Amygdala (tissue), 56 donors: ENCODE data around the gene DNAJC18.

Experiments
- DNase-seq, 56 donors: peaks; one replicate each; lab custom pipeline; 2025; lab: John Stamatoyannopoulos, UW

The DNAJC18 gene

GRCh38 chr5:139407517-139407916 is 31.8 kb downstream of the DNAJC18 start:
- no peak for DNase-seq

GRCh38 chr5:139406963-139407362 is 32.4 kb downstream of the DNAJC18 start:
- DNase-seq: no peak

DNA sequence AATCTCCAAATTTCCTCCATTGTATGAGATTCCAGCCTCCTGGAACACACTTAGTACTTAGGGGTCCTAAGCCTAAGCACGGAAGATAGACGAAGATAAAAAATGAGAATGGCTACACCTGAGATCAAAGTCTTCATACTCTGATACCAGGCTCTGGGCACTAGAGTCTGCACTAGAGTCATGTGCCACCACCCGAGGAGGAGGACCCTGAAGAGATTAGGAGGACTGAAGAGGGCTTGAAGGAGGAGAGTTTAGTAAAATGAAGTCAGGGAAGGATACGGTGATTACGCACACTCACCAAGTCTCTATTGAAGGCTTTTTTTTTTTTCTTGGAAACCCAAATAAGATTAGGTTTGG is 34.9 kb downstream of the DNAJC18 start:
- DNase-seq: no peak

DNA sequence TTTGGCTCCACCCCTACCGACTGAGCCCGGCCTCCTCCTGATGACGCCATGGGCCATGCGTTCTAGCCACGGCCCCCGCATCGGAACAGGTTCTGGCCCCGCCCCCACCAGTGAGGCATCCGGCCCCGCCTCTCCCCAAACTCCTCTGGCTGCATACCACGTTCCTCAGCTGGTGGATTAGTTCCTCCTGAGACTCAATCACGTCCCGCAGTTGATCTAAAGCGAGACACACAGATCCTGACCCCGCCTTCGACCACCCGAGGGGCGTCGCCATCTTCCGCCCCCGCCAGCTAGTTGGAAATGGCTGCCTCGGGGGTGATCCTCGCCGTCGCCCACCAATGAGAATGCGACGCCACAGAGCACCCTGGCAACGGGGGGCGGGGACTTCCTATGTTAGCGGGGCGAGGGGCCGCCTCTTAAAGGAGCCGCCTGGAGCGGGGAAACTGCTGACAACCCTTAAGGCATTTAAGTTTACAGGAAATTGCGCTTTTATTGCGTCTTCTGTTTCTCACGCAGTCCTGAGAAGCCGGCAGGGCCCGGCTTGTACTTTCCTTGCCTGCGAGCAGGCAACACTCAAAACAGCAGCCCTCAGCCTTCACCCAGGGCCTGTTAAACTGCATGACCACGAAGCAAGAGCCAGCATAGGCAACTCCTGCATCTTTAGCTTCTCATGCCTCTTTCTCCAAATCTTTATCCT is 35.4 kb downstream of the DNAJC18 start, which contains the start of gene SPATA24:
Gene SPATA24 (minus strand): TSS at position 303 of the 697 bp plus-strand sequence. CDS start 29 bp downstream, at position 274.
- peak; percentile 77 to 99 (median 96) for DNase-seq

DNA sequence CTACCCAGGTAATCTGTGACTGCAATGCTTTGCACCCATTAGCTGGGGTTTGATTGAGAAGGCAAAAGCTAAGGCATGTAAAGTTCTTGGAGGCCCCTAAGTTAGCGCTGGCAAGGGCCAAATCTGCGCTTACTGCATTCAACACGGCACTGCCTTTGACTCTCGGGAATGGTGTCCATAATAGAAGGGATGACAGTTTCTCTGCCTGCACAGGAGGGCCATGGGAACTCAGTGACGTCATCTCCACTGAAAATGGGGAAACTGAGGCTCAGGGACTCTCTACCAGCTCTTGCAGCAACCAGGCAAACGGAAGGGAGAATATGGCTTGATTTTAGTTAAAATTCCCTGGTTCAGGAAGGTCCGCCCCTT is 35.9 kb downstream of the DNAJC18 start:
- no peak for DNase-seq

GRCh38 chr5:139402561-139403158 is 36.7 kb downstream of the DNAJC18 start:
- DNase-seq: no peak

- DNase-seq: no peak
Measured at GRCh38 chr5:139401546-139401945, 37.8 kb downstream of the DNAJC18 start.

DNA sequence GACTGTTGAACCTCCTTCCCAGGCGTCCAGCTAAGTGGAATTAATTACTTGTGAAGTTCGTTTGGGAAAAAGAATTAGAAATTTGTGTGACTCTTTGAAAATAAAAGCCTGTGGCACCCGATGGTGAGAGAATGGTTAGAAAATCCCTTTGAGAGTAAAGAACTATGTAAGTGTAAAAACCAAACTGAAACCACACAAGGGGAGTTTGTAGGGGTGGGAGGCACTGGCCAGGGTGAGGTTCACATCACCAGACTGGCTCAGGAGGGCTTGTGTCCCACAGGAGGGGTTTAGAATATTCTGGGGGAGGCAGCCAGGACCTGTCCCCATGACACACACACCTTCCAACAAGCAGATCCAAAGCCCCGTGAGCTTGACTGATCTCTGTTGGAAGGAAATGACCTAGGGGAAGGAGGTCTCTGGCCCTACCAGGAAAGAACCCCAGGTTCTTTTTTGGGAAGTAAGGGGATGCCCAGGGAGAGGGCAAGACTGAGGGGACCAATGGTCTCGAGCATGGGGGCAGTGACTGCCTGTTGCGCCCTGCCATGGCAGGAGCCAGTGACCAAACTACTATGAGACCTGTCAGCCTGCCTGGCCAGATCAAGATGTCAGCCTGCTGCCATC is 39.7 kb downstream of the DNAJC18 start:
- no peak for DNase-seq

- no peak for DNase-seq
Measured at GRCh38 chr5:139397921-139398320, 41.4 kb downstream of the DNAJC18 start.

DNA sequence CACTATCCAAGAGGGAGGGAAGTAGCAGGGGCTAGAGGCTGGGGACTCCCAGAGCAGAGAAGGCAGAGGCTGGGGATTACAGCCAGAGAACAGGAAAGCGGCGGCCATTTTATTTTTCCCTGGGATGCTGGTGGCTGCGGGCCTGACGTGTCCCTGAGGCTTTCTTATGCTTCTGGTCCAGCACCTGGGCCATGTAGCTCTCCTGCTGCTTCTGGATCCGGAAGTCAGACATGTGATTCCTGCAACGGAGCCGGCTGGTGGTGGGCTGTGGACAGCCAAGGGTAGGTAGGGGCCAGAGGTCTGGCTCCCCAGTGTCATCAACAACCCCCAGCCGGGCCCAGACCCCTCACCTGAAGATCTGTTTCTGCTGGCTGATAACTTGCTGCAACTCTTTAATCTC is 42.6 kb downstream of the DNAJC18 start:
- no peak for DNase-seq

GRCh38 chr5:139395844-139396640 is 43.3 kb downstream of the DNAJC18 start:
- DNase-seq: no peak

DNA sequence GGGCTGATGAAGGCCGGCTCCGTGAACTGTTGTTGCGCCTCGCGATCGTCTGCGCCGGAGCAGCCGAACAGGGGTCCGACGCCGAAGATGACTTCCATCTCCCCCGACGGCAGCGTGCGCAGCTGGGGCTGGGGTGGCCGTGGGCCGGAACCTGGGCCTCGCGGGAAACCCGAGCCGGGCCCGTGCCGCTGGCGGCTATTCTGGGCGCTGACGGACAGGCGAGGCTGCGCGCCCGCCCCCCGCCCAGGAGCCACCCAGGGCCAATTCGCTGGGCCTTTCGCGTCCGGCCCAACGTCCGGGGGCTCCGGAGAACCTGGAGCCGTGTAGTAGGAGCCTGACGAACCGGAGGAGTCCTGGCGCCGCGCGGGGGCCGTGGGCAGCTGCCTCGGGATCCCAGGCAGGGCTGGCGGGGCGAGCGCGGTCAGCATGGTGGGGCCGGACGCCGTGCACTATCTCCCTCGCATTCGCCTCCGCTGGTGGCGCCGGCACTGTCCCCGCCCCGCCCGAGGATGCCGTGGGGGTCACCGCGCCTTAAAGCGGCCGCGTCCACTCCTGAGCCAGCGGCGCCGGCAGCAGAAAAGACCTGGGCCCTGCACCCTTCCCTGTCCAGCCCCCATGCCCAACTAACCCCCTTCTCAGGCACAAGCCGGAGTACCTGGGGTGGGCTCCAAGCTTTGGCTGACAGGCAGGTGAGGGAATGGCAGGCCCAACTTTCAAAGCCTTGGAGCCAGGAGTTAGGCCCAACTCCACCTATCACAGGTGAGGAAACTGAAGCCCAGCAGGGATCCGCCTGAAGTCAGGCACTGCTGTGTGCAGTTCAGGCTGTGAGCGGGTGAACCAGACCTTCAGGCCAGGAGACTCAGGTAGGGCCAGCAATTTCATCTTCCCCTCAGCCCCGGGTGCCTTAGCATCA is 44.4 kb downstream of the DNAJC18 start, which contains the start of gene PROB1:
Gene PROB1 (minus strand): TSS at position 451 of the 913 bp plus-strand sequence. CDS start 23 bp downstream, at position 428.
- DNase-seq: peak in 2 of 56 donors; percentile 15 to 35

DNA sequence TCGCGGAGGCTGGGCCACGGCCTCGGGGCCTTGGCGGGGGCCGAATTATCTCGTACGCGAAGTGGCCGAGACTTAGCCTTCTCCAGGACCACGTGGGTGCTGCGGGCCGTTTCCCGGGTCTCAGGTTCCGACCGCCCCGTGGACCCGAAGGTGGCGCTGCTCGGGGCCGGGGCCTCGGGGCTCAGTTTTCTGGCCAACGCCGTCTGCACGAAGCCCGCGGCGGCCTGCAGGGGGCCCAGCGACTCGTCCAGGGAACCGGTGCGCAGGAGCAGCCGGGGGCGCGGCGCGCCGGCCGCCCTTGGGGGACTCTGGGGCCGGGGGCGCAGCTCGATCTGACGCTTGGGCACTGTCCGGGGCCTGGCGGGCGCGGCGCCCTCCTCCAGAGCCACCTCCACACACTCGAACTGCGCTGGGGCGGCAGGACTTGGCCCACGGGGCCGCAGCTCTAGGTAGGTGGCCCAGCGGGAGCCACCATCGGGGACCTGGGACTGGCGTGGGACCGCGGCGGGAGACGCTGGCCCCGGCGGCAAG is 45.1 kb downstream of the DNAJC18 start:
- peak in 8 of 56 donors; percentile 12 to 47 (median 25) for DNase-seq

DNA sequence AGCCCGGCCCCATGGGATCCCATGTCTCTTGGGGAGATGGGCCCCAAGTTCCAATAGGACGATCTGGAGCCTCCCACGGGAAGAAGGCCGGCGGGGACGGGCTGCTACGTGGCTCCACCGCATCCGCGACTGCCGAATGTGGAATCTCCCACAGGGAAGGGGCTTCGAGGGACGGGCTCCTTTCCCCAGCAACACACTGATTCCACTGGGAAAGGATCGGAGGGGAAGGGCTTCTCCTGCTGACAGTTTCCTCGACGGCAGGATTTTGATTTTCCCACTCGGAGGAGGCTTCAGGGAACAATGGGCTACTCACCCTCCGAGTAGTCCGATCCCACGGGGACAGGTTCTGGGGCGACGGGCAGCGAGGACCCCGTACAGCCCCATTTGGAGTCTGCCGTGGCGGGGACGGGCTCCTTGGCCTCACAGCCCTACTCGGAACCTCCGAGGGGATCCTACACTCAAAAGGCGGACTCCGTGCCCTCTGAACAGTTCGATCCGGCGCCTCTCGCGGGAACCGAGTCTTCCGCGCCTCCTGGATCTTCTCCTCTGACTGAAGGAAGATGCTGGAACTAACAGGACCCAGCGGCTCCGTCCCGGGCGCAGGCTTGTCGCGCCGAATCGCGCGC is 45.7 kb downstream of the DNAJC18 start:
- DNase-seq: no peak

GRCh38 chr5:139392678-139393496 is 46.4 kb downstream of the DNAJC18 start:
- DNase-seq: peak in 2 of 56 donors; percentile 14 to 17

GRCh38 chr5:139392324-139392677 is 47.0 kb downstream of the DNAJC18 start:
- no peak for DNase-seq

DNA sequence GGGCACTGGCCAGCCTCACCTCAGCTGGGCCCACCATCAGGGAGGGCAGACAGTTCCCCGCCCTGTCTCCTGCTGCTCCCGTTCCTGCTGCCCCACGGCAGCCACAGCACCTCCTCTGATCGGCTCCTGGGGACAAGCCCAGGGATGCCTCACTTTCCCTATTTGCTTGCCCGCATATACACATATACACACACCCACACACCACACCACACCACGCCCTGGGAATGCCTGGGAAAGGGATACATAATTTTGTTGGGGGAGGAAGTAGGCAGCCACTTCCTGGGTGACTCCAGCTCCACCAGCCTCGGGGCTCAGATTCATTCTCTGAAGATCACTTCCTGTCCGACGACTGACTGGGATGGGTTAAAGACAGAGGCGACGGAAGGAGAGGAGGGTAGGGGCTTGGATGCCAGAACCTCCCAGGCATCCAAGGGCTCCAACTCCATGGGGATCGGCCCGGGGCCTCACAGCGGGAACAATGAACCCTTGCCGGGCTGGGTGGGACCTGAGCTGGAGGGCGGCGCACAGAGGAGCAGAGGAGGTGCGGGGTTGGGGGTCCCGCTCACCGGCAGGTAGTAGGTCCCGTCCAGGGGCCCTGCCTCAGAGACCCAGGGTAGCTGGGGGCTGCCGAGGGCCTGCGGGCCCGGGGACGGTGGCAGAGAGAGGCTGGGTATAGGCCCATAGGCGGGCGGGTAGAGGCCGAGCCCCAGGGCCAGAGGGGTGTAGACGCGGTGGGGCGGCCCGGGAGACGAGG is 47.6 kb downstream of the DNAJC18 start:
- DNase-seq: no peak
